CD1c-positive myeloid dendritic cell (primary cell): Measurements from ENCODE around the gene EZH2.

Source experiments
- DNase-seq: peaks from one replicate; pipeline ENCODE4 v3.0.0-alpha.2; 2016; ENCODE audit errors: extremely low spot score

Gene EZH2

GRCh38 chr7:148884049-148884298 is at the start of gene EZH2:
TSS of gene EZH2 (minus strand) at chr7:148884291. CDS start at chr7:148847298, 36,993 bp downstream.
- DNase-seq: no peak

DNA sequence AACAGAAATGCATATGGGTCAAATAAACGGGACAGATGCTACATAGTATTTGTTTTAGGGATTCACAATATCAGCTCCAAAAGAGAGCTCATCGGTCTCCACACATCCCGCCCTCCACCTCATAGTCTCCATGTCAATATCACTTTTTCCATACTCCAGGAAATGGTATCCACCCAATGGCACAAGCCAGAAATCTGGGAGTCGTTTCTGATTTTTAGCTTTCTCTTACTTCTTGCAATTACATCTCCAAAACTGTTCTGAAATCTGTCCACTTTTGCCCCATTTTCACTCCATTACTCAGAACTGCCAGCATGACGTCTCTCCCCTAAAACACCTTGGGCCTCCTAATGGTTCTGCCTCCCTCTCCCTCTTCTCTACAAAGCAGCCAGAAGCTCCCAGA is 47.4 kb upstream of the EZH2 start:
- no peak for DNase-seq

- DNase-seq: no peak
Observed at GRCh38 chr7:148930335-148930734, 46.2 kb upstream of the EZH2 start.

DNA sequence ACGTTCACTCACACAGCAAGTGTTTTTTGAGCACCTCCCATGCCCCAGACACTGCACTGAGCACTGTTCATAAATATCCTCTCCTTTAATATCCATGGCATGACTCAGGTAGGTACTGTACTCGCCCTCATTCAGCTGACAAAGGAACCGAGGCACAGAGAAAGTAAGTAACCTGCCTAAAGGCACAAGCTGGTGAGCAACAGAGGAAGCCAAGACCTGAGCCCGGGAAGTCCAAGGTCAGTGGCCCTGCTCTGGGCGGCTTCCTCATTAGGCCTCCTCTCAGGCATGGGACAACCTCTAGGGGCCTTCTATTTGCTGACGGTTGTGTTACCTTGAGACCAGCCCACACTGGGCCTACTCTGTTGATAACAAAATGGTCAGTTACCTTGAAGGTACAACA is 45.1 kb upstream of the EZH2 start:
- no peak for DNase-seq

DNA sequence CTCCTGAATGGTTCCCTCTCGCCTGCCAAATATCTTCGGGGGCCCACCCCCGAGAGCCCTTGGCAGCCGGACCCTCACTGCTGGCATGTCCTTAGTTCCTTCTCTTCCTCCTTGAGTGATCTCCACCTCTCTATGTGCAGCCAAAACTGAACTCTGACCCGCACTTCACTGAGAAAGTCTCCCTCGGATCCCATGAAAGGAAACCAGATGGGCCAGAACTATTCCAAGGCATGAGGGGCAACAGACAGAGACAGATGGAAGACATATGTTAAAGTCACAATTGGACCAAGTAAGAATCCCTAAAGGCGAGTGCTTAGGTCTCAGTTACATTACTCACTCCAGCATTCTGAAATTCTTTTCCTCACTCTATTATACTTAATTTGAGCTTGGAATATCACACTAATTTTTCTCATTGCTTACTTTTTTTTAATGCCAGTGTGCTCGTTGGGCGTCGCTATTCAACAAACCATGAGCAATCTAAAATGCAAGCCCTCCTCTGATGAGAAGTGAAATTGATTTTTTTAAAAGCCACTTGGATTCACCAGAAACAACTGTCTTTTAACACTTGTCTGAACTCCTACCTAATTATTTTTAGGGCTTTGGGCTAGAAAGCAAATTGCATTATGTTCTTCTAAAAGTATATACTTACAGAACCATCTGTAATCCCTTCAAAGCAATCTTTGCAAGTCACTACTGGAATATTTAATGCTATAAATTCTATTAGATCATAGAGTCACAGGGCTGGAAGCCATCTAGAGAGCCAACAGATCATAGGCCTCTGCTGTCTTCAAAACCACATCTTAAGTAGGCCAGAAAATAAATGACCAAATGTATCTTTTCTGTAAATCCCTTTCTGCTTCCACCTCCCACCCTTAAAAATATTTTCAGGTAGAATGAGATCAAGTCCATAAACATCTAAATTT is 43.3 kb upstream of the EZH2 start:
- no peak for DNase-seq

DNA sequence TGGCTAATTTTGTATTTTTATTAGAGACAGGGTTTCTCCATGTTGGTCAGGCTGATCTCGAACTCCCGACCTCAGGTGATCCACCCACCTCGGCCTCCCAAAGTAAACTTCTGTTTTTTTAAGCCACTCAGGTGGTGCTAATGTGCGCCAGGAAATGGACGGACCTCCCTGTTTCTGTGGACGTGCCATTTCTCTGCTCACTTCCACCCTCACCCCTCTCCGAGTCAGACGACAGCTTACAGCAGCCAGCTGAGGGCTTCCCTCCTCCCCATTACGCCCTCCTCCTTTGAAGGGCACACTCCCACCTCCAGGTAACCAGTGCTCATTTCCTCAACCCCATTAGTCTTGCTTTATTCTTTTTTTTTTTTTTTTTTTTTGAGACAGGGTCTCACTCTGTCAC is 41.7 kb upstream of the EZH2 start:
- no peak for DNase-seq

DNA sequence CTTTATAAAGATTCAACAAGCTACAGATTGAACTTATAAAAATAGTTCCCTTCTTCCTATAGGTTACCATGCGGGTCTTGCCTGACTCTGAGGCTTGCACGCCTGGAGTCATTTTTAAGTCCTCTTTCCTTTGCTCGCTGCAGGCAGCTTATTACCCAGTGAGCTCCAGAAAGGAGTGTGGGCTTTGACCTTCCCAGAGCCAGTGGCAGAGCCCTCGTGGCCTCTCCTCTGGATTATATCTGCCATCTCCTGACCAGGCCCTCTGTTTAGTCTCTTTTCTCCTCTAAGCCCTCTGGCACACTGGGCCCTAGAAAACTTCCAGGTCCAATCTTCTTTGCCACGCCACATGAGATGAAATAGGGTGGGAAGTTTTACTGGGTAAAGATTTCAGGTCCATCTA is 39.9 kb upstream of the EZH2 start:
- DNase-seq: no peak

DNA sequence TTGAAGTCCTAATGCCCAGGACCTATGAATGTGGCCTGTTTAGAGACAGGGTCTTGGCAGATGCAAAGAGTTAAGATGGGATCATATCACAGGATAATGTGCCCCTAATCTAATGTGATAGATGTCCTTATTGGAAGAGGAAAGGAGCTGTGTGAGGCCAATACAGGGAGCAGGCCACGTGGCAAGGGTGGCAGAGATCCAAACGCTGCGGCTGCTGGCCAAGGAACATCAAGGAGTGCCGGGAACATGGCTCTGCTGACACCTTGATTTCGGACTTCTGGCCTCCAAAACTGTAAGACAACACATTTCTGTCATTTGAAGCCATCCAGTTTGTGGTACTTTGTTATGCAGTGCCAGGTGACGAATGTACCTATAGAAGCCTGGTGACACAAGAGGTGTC is 37.7 kb upstream of the EZH2 start:
- no peak for DNase-seq

DNA sequence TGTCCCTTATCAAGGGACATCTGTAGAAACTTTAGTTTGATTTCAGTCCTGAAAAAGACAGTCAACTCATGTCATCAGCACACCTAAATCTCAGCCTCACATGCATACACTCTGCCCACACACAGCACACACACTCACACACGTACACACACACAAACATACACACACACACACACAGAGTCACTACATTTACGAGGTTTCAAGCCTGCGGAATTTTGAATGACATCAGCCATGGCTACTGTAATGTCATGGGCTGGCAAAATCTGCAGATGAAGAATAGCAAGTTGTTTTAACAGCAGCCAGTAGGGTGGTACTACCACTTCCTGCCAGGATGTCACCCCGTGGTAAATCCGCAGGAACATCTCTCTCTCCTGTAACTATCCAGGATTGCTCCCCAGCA is 37.1 kb upstream of the EZH2 start:
- DNase-seq: no peak

DNA sequence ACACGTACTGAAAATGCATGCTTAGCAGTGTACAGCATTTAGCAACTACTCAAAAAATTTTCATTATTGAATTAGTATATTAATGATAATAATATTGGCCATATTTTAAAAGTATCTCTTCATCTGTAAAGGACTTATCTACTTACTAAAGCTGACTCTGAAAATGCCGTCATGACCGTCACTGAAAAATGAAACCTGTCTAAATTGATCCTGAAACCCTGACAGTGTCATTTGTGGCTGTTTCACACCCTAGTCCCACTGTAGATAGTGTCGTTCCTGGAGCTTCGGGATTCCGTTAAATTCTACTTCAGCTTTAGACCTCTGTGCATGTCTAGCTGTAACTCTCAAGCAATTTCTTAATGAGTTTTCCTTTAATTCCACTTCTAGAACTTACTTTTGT is 35.8 kb upstream of the EZH2 start:
- DNase-seq: no peak

DNA sequence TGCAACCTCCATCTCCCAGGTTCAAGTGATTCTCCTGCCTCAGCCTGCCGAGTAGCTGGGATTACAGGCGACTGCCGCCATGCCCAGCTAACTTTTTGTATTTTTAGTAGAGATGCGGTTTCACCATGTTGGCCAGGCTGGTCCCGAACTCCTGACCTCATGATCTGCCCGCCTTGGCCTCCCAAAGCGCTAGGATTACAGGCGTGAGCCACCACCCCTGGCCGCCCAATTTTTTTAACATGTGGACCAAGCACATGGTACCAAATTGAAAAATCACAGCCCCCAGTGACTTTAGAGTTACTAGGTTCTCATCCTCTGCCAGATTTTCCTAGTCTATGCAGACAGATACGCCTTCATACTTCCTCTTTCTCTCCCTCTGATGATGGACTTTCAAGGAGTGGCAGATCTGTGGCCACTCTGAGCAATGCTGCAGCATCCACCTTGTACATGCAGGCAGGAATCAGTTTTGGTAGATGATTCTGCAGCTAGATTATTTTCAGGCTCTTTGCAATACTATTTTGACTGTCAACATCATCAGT is 34.0 kb upstream of the EZH2 start:
- DNase-seq: no peak

- DNase-seq: no peak
Observed at GRCh38 chr7:148916186-148916585, 32.1 kb upstream of the EZH2 start.

GRCh38 chr7:148915211-148915610 is 31.1 kb upstream of the EZH2 start:
- no peak for DNase-seq

GRCh38 chr7:148914208-148914777 is 30.2 kb upstream of the EZH2 start:
- peak; percentile 69 for DNase-seq

DNA sequence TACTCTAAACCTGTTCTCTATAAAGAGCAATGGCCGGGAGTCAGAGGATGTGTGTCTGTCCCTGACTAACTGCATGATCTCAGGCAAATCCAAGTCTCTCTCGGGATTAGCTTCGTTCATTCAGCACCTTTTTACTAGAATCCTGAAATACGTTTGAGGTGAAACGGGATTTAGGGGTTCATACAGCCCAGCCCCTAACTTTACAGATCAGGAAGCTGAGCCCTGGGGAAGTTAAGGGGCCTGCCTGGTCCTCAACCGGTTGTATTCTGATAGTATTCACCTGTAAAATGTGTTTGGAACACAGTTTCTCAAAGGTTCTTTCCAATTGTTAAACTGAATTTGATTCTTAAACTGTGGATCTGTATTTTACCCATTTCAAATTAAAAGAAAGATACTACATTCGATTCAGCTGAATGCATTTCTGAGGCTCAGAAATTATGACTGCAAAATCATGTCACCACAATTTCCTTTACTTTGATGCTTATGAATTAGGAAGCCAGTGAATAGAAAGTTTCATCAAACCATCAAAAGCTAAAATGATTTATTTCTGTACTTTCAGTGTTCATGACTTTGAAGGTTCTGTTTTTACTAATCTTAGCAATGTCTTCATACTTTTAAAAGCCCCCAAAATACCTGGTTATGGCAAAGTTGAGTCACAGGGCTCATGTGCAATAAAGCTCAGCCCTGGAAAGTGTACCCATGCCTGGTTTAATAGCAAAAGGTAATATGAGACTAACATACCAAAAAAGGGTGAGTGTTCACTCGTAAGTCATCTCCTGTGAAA is 28.9 kb upstream of the EZH2 start:
- DNase-seq: no peak

DNA sequence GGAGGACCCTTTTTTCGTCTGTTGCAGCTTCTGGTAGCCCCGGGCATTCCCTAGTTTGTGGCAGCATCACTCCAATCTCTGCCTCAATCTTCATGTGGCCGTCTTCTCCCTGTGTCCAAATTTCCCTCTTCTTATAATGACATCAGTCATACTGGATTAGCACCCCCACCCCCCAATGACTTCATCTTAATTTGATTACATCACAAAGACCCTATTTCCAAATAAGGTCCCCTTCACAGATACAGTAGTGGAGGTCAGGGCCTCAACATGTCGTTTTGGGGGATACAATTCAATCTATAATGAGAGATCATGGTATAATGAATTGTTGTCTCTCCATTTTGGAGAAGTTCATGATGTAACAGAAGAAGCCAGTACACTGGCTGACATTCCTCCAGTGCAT is 28.1 kb upstream of the EZH2 start:
- no peak for DNase-seq

GRCh38 chr7:148911626-148912025 is 27.5 kb upstream of the EZH2 start:
- no peak for DNase-seq

- DNase-seq: peak; percentile 94
Observed at GRCh38 chr7:148909568-148909967, 25.5 kb upstream of the EZH2 start.

GRCh38 chr7:148906707-148907498 is 22.8 kb upstream of the EZH2 start:
- no peak for DNase-seq

DNA sequence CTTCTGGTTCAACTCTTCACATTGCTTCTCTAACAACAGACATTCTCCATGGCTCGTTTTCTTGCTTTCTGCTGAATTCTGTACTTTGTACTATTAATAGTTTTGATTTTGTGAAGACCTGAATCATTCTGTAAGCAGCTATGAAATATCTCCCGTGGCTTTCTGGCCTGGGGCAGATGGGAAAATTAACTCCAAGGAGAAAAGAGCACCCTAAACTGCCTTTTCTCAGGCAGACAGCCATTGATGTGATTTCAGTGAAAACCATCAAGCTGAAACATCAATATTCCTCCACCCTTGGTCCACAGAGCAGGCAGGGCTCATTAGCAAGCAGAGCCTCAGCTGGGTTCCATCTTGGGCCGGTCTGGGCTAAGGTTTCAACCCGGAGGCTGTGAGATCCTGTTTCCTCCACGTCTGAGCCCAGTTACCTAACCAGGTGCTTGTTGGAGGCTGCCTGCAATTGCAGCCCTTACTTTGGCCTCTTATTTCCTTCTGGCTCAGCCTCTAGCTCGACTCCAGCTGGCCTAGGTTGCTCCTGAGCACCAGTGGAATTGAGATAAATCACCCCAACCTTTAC is 21.1 kb upstream of the EZH2 start:
- no peak for DNase-seq

- peak; percentile 62 for DNase-seq
Observed at GRCh38 chr7:148903504-148903903, 19.4 kb upstream of the EZH2 start.

DNA sequence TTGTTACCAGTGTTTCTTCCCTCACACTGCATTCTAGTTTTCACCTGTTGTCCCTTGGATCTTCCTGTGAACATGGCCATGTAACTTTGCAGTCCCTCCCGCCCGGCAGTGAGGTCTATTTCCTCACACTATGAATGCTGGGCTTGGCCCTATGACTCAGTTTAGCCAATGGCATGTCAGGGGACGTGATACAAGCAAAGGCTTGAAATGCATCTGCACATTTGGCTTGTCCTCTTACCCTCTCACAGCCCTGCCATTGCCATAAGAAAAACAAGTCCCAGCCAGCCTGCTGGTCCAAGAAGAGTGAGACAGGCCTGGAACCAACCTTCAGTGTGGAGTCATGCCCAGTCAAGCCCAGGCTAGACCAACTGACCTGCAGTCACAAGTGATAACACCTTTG is 17.1 kb upstream of the EZH2 start:
- DNase-seq: no peak
